Mononuclear cell (primary cell): Measurements from ENCODE around the gene HAGHL. TPM values are rescaled to one million over a fixed set of nuclear protein-coding genes. Genes with fewer than 3 reads are reported as not detected.
"Not testable (repeated sequence)": the region's sequence is repeated elsewhere in the genome, so short reads cannot be mapped to it uniquely, and the experiment has no call there.

Experiments used
- H3K27me3 ChIP-seq: 2 replicates; pipeline ENCODE4 v1.6.0; 2011; ENCODE audit warnings: low read length, control low read depth; ENCODE audit not compliant: insufficient read depth
- H3K4me1 ChIP-seq: 2 replicates; pipeline ENCODE4 v1.5.1; 2011; ENCODE audit warnings: mild to moderate bottlenecking, low read length, control low read depth; ENCODE audit not compliant: insufficient read depth
- H3K4me3 ChIP-seq: 2 replicates; pipeline ENCODE4 v1.5.1; 2011; ENCODE audit warnings: mild to moderate bottlenecking, low read length, moderate library complexity
- H3K9me3 ChIP-seq: 2 replicates; pipeline ENCODE4 v1.5.1; 2011; ENCODE audit warnings: low read depth, mild to moderate bottlenecking, control low read depth, low read length
- total RNA-seq: library from RNA; depleted of rRNA; stranded (reverse); fragments of >200 nt; gene quantifications from one replicate; pipeline ENCODE4 v1.2.3, GENCODE V29; 2012

Gene HAGHL
- total RNA-seq, 1 donor, result 4.6 TPM

DNA sequence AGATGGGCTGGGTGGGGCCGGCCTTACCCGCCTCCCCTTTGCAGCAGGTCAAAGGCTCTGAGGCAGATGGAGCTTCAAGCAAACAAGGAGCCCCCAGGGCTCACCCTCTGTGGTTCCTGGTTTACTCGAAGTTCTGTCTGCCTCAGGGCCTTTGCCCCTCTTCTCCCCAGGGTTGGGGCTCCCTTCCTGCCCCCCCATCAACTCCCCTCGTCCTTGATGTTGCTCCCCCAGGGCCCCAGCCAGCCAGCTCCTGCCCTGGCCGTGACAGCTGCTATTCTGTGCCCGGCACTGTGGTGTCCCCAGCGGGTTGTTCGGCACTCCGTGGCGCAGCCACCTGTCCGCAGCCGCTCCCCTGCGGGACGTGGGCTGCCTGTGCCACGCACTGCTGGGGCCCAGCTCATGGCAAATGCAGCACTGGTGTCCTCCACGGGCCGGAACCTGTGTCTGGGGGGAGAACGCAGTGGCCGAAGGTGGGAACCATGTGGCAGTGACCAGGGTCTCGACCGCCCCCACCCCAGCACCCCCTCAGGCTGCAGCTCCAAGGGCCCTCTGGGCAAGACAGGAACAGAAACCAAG, 16.3 kb upstream of the HAGHL start:
- H3K4me3 ChIP-seq, result no peak overlapping the region
- H3K27me3 ChIP-seq, result peaks cover 17% of the 10 kb centered on the region
- no peaks in the 10 kb centered on the region for H3K9me3 ChIP-seq
- peaks cover 15% of the 10 kb centered on the region for H3K4me1 ChIP-seq

DNA sequence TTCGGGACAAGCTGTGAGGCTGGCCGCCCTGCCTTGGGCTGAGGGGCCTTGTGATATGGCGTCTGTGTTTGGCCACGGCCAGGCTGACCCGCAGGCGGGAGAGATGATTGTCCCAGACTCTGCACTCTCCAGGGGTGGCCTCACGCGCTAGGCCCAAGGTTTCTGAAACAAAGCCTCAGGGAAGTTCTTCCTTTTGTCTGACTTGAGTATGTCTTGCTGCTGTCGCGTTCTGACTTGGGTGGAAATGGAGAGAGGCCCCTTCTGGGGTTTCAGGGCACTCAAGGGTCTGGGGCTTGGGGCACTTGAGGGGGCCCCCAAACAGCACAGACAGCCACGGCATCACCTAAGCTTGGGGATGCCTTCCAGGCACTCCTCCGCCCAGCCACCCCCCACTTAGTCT, 15.8 kb upstream of the HAGHL start:
- Histone ChIP-seq H3K4me3 (no peak overlapping the region), H3K27me3 (peaks cover 19% of the 10 kb centered on the region), H3K9me3 (no peaks in the 10 kb centered on the region), H3K4me1 (peaks cover 20% of the 10 kb centered on the region)

DNA sequence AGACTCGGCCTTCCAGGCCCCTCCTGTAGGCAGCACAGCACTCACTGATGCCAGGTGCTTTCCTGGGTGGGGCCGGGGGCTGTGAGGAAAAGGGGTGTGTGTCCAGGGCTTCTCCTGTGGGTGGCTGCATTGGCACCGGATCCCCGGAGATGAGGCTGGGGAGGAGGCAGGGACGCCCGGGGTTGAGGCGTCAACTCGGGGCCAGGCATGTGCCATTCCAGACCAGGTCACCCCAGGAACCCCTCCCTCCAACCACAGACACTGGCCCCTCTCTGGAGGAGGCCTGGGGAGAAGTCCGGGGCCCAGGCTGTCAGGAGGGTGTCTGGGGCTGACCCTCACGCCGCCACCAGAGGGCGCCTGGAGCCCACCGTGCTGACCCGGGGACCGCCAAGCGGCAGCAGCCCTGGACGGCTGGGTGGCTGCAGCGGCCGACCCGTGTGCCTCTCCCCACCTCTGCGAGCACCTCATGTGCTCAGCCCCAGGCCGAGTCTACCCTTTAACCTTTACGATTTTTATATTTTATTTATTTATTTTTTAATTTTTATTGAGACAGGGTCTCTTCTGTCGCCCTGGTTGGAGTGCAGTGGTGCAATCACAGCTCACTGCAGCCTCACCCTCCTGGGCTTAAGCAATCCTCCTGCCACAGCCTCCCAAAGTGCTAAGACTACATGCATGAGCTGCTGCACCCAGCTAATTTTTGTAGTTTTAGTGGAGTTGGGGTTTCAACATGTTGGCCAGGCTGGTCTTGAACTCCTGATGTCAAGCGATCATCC, 15.2 kb upstream of the HAGHL start:
- peaks cover 23% of the 10 kb centered on the region for H3K4me1 ChIP-seq
- H3K9me3 ChIP-seq, result no peaks in the 10 kb centered on the region
- peaks cover 21% of the 10 kb centered on the region for H3K27me3 ChIP-seq
- no peak overlapping the region for H3K4me3 ChIP-seq

DNA sequence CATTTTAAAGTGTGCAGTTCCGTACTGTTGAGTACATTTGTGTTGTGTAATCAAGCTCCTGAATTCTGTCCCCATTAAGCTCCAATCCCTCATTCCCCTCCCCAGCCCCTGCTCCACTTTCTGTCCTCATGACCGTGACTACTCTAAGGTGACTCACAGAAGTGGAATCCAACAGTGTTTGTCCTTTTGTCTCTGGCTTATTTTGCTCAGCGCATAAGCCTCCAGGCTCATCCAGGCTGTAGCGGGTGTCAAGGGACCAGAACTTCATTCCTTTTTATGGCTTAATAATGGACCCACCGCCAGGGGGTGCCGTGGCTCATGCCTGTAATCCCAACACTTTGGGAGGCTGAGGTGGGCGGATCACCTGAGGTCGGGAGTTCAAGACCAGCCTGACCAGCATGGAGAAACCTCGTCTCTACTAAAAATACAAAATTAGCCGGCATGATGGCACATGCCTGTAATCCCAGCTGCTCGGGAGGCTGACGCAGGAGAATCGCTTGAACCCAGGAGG, 14.1 kb upstream of the HAGHL start:
- H3K9me3 ChIP-seq, H3K4me3 ChIP-seq: not testable (repeated sequence)
- Histone ChIP-seq H3K4me1 (peaks cover 23% of the 10 kb centered on the region), H3K27me3 (peaks cover 14% of the 10 kb centered on the region)

DNA sequence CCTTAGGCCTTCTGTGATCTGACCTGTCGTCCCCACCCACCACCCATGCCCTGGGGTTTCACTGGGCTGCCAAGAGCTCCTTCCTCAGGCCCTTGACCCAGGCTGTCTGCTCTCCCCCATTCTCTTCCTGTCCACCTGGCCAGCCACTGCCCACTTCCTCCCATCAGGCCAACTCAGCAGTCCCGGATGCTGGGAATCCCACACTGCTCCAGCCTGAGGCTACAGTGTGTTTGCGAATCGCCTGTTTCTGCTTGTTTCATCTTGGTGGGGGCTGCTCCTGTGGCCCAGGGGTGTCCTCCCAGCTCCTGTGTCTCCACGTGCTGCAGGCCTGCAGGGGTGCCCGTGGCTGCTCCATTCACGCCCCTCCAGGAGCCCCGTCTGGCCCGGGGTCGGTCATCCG, 12.8 kb upstream of the HAGHL start:
- Histone ChIP-seq H3K27me3 (peaks cover 14% of the 10 kb centered on the region), H3K9me3 (no peaks in the 10 kb centered on the region), H3K4me1 (peaks cover 25% of the 10 kb centered on the region)

DNA sequence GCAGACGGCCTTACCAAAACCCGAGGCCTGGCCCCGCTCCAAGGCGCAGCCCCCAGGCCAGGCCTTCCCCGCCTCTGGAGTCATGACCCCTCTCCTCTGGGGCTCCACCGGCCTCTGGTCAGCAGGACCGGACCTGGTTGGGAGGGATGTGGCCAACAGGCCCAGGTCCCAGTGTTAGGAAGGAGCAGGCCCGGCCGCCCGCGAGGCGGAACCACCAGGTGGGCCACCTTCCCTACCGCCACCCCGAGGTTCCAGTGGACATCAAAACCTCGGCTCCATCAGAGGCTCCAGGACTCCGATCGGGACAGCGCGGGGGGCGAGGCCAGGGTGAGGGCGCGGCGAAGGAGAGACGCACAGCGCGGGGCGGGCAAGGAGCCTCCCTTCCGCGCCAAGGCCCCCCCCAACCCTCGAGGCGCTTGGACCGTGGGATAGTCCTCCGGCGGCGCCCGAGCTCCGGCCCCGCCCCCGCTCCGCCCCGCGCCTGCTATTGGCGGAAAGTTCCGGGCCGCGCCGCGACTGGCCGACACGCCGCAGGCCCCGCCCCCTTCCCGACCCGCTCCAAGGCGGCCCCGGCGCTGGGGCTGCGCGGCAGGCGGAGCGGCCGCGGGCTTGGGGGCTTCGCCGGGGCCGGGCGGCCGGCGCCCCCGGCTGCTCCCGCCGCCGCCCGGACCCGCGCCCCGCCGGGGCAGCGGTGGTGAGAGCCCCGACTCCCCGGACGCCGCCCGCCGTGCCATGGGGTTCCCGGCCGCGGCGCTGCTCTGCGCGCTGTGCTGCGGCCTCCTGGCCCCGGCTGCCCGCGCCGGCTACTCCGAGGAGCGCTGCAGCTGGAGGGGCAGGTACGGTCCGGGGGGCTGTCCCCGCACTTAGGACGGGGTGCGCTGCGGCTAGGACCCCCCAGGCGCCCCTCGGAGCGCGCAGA, 12.1 kb upstream of the HAGHL start, which contains the start of gene METRN:
Gene METRN (plus strand): TSS at position 561 of the 919 bp plus-strand sequence. CDS start 172 bp downstream, at position 733.
- Histone ChIP-seq H3K9me3 (no peaks in the 10 kb centered on the region), H3K4me3 (peak within 1 kb of the TSS; percentile 27), H3K27me3 (peaks cover 10% of the 10 kb centered on the region)

More for the DNA sequence above, 12.8 kb upstream of the HAGHL start:
- H3K4me3 ChIP-seq, result no peak overlapping the region

GRCh38 chr16:715477-716199, 11.3 kb upstream of the HAGHL start:
- no peaks in the 10 kb centered on the region for H3K9me3 ChIP-seq
- peaks cover 40% of the 10 kb centered on the region for H3K4me1 ChIP-seq
- peak overlapping the region; percentile 27 for H3K4me3 ChIP-seq
- peaks cover 9% of the 10 kb centered on the region for H3K27me3 ChIP-seq

More for the DNA sequence above, 12.1 kb upstream of the HAGHL start, which contains the start of gene METRN:
- peaks cover 32% of the 10 kb centered on the region for H3K4me1 ChIP-seq

DNA sequence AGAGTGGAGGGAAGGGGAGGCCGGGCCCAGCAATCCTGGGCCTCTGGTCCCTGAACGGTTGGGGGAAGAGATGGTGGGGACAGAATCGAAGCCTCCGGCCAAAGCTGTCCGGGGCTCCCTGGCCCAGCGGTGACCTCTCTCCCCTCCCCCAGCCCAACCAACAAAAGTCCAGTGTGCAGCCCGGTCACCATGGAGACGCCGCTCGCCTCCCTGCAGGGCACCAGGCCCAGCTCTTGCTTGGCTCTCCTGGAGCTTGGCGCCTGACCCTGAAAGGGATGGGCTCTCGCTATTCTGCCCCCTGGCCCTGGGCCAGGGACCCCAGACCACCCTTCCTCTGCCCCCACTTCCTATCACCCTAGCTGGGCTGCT, 10.7 kb upstream of the HAGHL start:
- peaks cover 9% of the 10 kb centered on the region for H3K27me3 ChIP-seq
- H3K4me1 ChIP-seq, result peaks cover 41% of the 10 kb centered on the region
- no peak overlapping the region for H3K4me3 ChIP-seq
- H3K9me3 ChIP-seq, result no peaks in the 10 kb centered on the region

GRCh38 chr16:716768-717325, 10.1 kb upstream of the HAGHL start:
- Histone ChIP-seq H3K9me3 (no peaks in the 10 kb centered on the region), H3K4me1 (peaks cover 43% of the 10 kb centered on the region), H3K27me3 (peaks cover 9% of the 10 kb centered on the region), H3K4me3 (no peak overlapping the region)

- peaks cover 45% of the 10 kb centered on the region for H3K4me1 ChIP-seq
- no peak overlapping the region for H3K4me3 ChIP-seq
- H3K27me3 ChIP-seq, result peaks cover 9% of the 10 kb centered on the region
- H3K9me3 ChIP-seq, result no peaks in the 10 kb centered on the region
Measured at GRCh38 chr16:717450-718245, 9.3 kb upstream of the HAGHL start.

DNA sequence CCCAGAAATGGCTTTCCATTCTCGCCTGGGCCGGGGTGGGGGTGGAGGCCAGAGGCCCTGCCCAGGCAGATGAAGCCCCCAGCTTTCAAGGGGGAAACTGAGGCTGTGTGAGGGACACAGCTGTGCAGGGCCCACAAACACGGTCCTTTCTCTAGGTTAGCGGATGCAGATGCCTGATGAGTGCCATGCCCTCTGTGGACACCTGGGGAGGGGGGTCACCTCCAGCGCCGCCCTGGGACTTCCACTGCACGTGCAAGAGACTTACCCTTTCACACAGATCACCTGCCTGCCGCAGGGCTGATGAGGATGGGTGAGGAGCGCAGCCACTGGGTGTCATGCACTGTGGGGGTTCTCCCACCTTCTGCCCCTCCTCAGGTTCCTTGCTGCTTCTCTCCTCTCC, 8.5 kb upstream of the HAGHL start:
- no peaks in the 10 kb centered on the region for H3K9me3 ChIP-seq
- peaks cover 9% of the 10 kb centered on the region for H3K27me3 ChIP-seq
- H3K4me3 ChIP-seq, result no peak overlapping the region
- peaks cover 45% of the 10 kb centered on the region for H3K4me1 ChIP-seq

DNA sequence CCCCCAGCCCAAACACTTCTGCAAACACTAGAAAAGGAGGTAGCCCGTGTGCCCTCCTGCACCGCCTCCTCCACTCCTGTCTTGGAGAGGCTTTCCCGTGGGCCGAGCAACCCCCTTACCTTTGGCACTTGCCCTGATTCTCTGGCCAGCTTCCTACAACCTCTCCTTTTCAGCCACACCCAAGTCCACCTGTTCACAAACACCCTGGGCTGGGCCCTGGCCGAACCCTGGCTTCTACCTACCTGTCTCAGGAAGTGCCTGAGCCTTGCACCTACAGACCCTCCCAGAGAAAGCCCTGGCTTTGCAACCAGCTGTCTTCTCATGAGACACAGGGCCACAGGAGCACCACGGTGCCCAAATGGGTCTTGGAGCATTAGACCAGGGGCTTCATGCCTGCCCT, 8.0 kb upstream of the HAGHL start:
- peaks cover 45% of the 10 kb centered on the region for H3K4me1 ChIP-seq
- peaks cover 9% of the 10 kb centered on the region for H3K27me3 ChIP-seq
- no peak overlapping the region for H3K4me3 ChIP-seq
- no peaks in the 10 kb centered on the region for H3K9me3 ChIP-seq

DNA sequence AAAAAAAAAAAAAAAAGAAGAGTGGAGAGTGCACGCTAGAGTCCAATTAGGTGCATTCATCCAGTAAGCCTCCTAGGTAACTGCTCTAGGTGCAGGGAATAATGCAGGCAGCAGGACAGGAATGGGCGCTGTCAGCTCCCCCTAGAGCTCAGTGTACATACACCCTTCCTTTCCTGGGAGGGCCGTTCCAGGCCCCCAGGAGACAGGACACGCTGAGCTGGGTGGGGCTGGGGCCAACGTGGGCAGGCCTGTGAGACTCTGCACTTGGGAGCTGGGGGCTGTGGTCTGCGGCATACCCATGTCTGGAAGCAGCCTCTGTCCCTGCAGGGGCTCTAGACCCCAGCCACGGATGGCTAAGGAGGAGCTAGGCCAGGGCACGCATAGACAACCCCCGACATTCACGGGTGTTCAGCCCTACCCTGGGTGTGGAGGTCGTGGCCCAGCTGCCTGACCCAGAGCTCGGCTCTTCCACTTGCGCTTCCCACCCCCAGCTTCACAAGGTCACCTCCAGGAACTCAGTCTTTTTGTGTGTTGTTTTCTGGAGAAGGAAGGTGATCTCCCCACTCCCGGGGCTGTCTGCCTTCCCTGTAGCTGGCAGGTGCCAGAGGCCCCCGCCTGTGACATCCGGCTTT, 7.0 kb upstream of the HAGHL start:
- Histone ChIP-seq H3K9me3 (no peaks in the 10 kb centered on the region), H3K27me3 (peaks cover 9% of the 10 kb centered on the region), H3K4me1 (peaks cover 40% of the 10 kb centered on the region), H3K4me3 (peak overlapping the region; percentile 56)
